Loucy (cell line): ENCODE measurements around the gene PRUNE2.

ENCODE experiments used
- H2AFZ ChIP-seq: fragments of 200-600 bp; sonication (generic); 2 replicates; pipeline ENCODE4 v1.6.0; 2016; ENCODE audit warnings: antibody characterized with exemption, mild to moderate bottlenecking, low read length, moderate library complexity
- H3F3A ChIP-seq: fragments of 200-600 bp; 2 replicates; pipeline ENCODE4 v1.6.0; 2016; ENCODE audit warnings: antibody characterized with exemption, low read depth, mild to moderate bottlenecking
- H3K27me3 ChIP-seq: fragments of 200-600 bp; sonication (generic); 2 replicates; pipeline ENCODE4 v1.6.1; 2014; ENCODE audit warnings: low read length, mild to moderate bottlenecking; ENCODE audit not compliant: insufficient read depth, poor library complexity, severe bottlenecking
- H3K36me3 ChIP-seq: fragments of 200-600 bp; sonication (generic); 2 replicates; pipeline ENCODE4 v1.6.1; 2016; ENCODE audit warnings: low read length; ENCODE audit not compliant: insufficient read depth
- H3K4me1 ChIP-seq: fragments of 200-600 bp; sonication (generic); 2 replicates; pipeline ENCODE4 v1.5.1; 2014; ENCODE audit warnings: low read length, mild to moderate bottlenecking; ENCODE audit not compliant: insufficient read depth, poor library complexity, severe bottlenecking
- H3K4me2 ChIP-seq: fragments of 200-600 bp; sonication (generic); 2 replicates; pipeline ENCODE4 v1.6.0; 2014; ENCODE audit warnings: antibody characterized with exemption, low read length, low read depth, mild to moderate bottlenecking; ENCODE audit not compliant: poor library complexity, severe bottlenecking
- H3K4me3 ChIP-seq: fragments of 200-600 bp; sonication (generic); 2 replicates; pipeline ENCODE4 v1.5.1; 2014; ENCODE audit warnings: low read length, mild to moderate bottlenecking, mixed read lengths; ENCODE audit not compliant: poor library complexity, severe bottlenecking
- H3K79me2 ChIP-seq: fragments of 200-600 bp; sonication (generic); 2 replicates; pipeline ENCODE4 v1.6.1; 2014; ENCODE audit warnings: low read length; ENCODE audit not compliant: insufficient read depth
- H3K9ac ChIP-seq: fragments of 200-600 bp; sonication (generic); 2 replicates; pipeline ENCODE4 v1.6.0; 2014; ENCODE audit warnings: mild to moderate bottlenecking, low read depth, low read length, moderate library complexity; ENCODE audit not compliant: poor library complexity, severe bottlenecking
- H3K9me2 ChIP-seq: fragments of 200-600 bp; sonication (generic); replicated peaks from 2 replicates; pipeline ENCODE4 v1.6.1; 2016; ENCODE audit warnings: low read depth, low read length, mixed read lengths
- H3K9me3 ChIP-seq: fragments of 200-600 bp; sonication (generic); 2 replicates; pipeline ENCODE4 v1.6.1; 2014; ENCODE audit warnings: mild to moderate bottlenecking, antibody characterized with exemption, low read length, low read depth; ENCODE audit not compliant: insufficient read depth
- H4K20me1 ChIP-seq: fragments of 200-600 bp; sonication (generic); 2 replicates; pipeline ENCODE4 v1.6.0; 2014; ENCODE audit warnings: antibody characterized with exemption, low read length, mild to moderate bottlenecking; ENCODE audit not compliant: insufficient read depth, poor library complexity, severe bottlenecking
- EZH2phosphoT487 ChIP-seq: fragments of 200-600 bp; IDR thresholded peaks from 2 replicates; pipeline ENCODE4 v1.6.1; 2018; ENCODE audit warnings: antibody characterized with exemption, mild to moderate bottlenecking, moderate library complexity, borderline replicate concordance
- TF ChIP-seq, protein P1 (sequence below): fragments of 200-600 bp; sonication (generic); conservative IDR thresholded peaks from 2 replicates; pipeline ENCODE4 v1.5.1; 2014; ENCODE audit warnings: mild to moderate bottlenecking, antibody characterized with exemption, low read length

PRUNE2 gene

DNA sequence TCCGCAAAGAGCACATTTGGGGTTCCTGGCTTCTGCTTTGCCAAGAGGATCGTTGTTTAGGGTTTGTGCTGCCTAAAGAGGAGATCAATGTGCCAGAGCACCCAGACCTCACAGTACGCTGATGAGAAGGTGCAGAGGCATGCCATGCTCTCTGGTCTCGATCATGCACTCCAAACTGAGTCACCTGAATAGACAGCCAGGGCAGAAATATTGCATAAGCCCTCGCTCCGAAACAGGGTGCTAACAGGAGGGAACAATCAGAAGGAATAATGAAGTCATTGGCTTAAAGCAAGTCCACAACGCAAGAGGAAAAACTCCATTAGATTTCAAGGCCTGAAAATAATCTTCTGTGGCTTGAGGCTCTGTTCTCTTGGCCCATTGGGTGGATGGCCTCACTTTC, 322.7 kb downstream of the PRUNE2 start:
- no peaks in the 10 kb centered on the region for H3K27me3 ChIP-seq
- H3K9ac ChIP-seq, result no peak overlapping the region
- H3K4me3 ChIP-seq, result no peak overlapping the region
- no peaks in the 10 kb centered on the region for H4K20me1 ChIP-seq
- no peaks in the 10 kb centered on the region for H3K9me2 ChIP-seq
- no peak overlapping the region for H2AFZ ChIP-seq
- H3K4me1 ChIP-seq, result peaks cover 51% of the 10 kb centered on the region
- TF ChIP-seq EZH2phosphoT487, result no peak
- no peaks in the 10 kb centered on the region for H3K36me3 ChIP-seq
- H3K4me2 ChIP-seq, result no peak overlapping the region
- H3K79me2 ChIP-seq, result no peaks in the 10 kb centered on the region
- H3F3A ChIP-seq, result no peaks in the 10 kb centered on the region
- no peaks in the 10 kb centered on the region for H3K9me3 ChIP-seq

DNA sequence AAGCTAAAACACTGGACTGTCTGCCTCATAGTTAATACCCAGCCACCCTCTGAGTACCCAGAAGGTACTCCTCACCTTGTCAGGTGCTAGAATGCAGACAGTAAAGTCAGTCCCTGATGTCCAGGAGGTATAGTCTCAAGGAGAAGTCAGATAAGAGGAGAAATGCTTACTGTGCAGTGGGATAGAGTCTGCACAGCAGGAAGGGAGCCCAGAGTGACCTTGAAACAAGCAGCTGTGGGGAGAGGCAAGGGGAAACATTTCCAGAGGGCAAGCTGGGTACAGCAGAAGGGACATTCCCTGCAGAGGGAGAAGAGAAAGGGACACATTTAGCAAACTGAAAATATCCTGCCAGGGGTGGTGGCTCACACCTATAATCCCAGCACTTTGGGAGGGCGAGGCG, 324.2 kb downstream of the PRUNE2 start:
- no peaks in the 10 kb centered on the region for H3K79me2 ChIP-seq
- TF ChIP-seq, protein P1, sequence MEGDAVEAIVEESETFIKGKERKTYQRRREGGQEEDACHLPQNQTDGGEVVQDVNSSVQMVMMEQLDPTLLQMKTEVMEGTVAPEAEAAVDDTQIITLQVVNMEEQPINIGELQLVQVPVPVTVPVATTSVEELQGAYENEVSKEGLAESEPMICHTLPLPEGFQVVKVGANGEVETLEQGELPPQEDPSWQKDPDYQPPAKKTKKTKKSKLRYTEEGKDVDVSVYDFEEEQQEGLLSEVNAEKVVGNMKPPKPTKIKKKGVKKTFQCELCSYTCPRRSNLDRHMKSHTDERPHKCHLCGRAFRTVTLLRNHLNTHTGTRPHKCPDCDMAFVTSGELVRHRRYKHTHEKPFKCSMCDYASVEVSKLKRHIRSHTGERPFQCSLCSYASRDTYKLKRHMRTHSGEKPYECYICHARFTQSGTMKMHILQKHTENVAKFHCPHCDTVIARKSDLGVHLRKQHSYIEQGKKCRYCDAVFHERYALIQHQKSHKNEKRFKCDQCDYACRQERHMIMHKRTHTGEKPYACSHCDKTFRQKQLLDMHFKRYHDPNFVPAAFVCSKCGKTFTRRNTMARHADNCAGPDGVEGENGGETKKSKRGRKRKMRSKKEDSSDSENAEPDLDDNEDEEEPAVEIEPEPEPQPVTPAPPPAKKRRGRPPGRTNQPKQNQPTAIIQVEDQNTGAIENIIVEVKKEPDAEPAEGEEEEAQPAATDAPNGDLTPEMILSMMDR, result no peak
- TF ChIP-seq EZH2phosphoT487, result no peak
- H3K36me3 ChIP-seq, result no peaks in the 10 kb centered on the region
- no peak overlapping the region for H2AFZ ChIP-seq
- no peaks in the 10 kb centered on the region for H4K20me1 ChIP-seq
- H3K27me3 ChIP-seq, result no peaks in the 10 kb centered on the region
- no peaks in the 10 kb centered on the region for H3K9me3 ChIP-seq
- no peaks in the 10 kb centered on the region for H3K9me2 ChIP-seq
- peak overlapping the region; percentile 4 for H3K4me2 ChIP-seq
- no peak overlapping the region for H3K4me3 ChIP-seq
- H3F3A ChIP-seq, result peaks cover under 1% of the 10 kb centered on the region; the same call in 1 of the 2 replicates
- peaks cover 49% of the 10 kb centered on the region for H3K4me1 ChIP-seq
- peak overlapping the region; percentile 9 for H3K9ac ChIP-seq

DNA sequence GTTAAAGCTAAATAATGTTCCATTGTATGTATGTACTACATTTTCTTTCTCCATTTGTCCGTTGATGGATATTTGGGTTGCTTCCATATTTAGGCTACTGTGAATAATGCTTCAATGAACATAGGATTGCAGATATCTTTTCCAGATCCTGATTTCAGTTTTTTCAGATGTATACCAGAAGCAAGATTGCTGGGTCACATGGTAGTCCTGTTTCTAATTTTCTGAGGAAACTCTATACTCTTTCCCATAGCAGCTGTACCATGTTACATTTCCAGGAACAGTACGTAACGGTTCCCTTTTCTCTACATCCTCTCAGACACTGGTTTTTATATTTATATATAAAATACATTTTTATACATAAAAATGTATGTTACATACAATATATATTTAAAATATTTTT, 325.1 kb downstream of the PRUNE2 start:
- no peaks in the 10 kb centered on the region for H3K9me3 ChIP-seq
- H3K4me1 ChIP-seq, result peaks cover 51% of the 10 kb centered on the region
- H3K4me2 ChIP-seq, result peak overlapping the region; percentile 33
- no peaks in the 10 kb centered on the region for H3K36me3 ChIP-seq
- peak overlapping the region; percentile 80 for H2AFZ ChIP-seq
- no peaks in the 10 kb centered on the region for H3K27me3 ChIP-seq
- H4K20me1 ChIP-seq, result no peaks in the 10 kb centered on the region
- peak overlapping the region; percentile 5 for H3K4me3 ChIP-seq
- peak overlapping the region; percentile 68 for H3K9ac ChIP-seq
- H3F3A ChIP-seq, result peaks cover 8% of the 10 kb centered on the region; the same call in 1 of the 2 replicates
- TF ChIP-seq, protein P1, result no peak
- no peaks in the 10 kb centered on the region for H3K9me2 ChIP-seq
- no peaks in the 10 kb centered on the region for H3K79me2 ChIP-seq

DNA sequence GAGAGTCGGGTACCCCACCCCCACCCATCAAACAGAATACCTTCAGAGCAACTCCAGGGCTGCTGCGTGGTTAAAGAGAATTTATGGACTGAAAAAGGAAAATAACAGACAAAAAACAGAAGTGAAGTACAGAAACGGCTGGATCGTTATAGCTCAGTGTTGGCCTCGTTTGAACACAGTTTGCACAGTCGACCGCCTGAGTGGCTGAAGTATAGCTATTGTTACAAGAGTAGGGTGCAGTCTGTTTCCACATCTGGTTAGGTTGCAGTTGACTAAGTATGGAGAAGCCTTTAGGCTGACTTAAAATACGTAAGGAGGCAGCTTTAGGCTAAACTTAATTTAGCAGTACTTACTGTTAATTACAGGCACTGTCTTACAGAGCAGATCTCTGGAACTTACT, 325.7 kb downstream of the PRUNE2 start:
- H3K4me3 ChIP-seq, result peak overlapping the region; percentile 5
- H3K27me3 ChIP-seq, result no peaks in the 10 kb centered on the region
- peak overlapping the region; percentile 80 for H2AFZ ChIP-seq
- peaks cover 55% of the 10 kb centered on the region for H3K4me1 ChIP-seq
- no peaks in the 10 kb centered on the region for H3K79me2 ChIP-seq
- no peaks in the 10 kb centered on the region for H3K36me3 ChIP-seq
- no peaks in the 10 kb centered on the region for H3K9me3 ChIP-seq
- H3F3A ChIP-seq, result peaks cover 9% of the 10 kb centered on the region; the same call in 1 of the 2 replicates
- peak overlapping the region; percentile 33 for H3K4me2 ChIP-seq
- H4K20me1 ChIP-seq, result no peaks in the 10 kb centered on the region
- peak overlapping the region; percentile 68 for H3K9ac ChIP-seq
- no peaks in the 10 kb centered on the region for H3K9me2 ChIP-seq
- TF ChIP-seq, protein P1, result no peak
- TF ChIP-seq EZH2phosphoT487, result no peak
